Stimulated activated CD4-positive, alpha-beta T cell treated with anti-CD3 and anti-CD28 coated beads, Interleukin-1b, Interleukin-23, amount 100 ng/mL, for 48 hours (primary cell): ENCODE results near the gene LIN7A.

Experiments used
- DNase-seq: peaks from one replicate; pipeline ENCODE4 v3.0.0-alpha.2; 2020

The LIN7A gene

GRCh38 chr12:80857311-80857710 is 80.4 kb downstream of the LIN7A start:
- no peak for DNase-seq

GRCh38 chr12:80849337-80849736 is 88.4 kb downstream of the LIN7A start:
- no peak for DNase-seq

- no peak for DNase-seq
These were observed 88.9 kb downstream of the LIN7A start for GRCh38 chr12:80848858-80849257.

GRCh38 chr12:80847575-80847974 is 90.2 kb downstream of the LIN7A start:
- DNase-seq, result no peak

GRCh38 chr12:80846952-80847351 is 90.8 kb downstream of the LIN7A start:
- no peak for DNase-seq

GRCh38 chr12:80845639-80846038 is 92.1 kb downstream of the LIN7A start:
- no peak for DNase-seq

- no peak for DNase-seq
These were observed 93.8 kb downstream of the LIN7A start for GRCh38 chr12:80843969-80844368.

GRCh38 chr12:80838708-80839107 is 99.0 kb downstream of the LIN7A start:
- DNase-seq, result no peak

GRCh38 chr12:80838024-80838658 is 99.6 kb downstream of the LIN7A start:
- no peak for DNase-seq

- no peak for DNase-seq
These were observed 100.3 kb downstream of the LIN7A start for GRCh38 chr12:80837342-80837978.

GRCh38 chr12:80834724-80835123 is 103.0 kb downstream of the LIN7A start:
- no peak for DNase-seq

GRCh38 chr12:80830533-80831088 is 107.1 kb downstream of the LIN7A start:
- DNase-seq, result no peak

GRCh38 chr12:80829767-80830166 is 108.0 kb downstream of the LIN7A start:
- no peak for DNase-seq

- DNase-seq, result no peak
These were observed 112.2 kb downstream of the LIN7A start for GRCh38 chr12:80825506-80825905.

GRCh38 chr12:80823393-80823792 is 114.3 kb downstream of the LIN7A start:
- DNase-seq, result no peak

- DNase-seq, result no peak
These were observed 116.2 kb downstream of the LIN7A start for GRCh38 chr12:80821513-80822000.

- no peak for DNase-seq
These were observed 118.9 kb downstream of the LIN7A start for GRCh38 chr12:80818878-80819277.

- DNase-seq, result no peak
These were observed 122.4 kb downstream of the LIN7A start for GRCh38 chr12:80815351-80815750.

GRCh38 chr12:80814453-80814852 is 123.3 kb downstream of the LIN7A start:
- DNase-seq, result no peak

GRCh38 chr12:80813820-80814219 is 123.9 kb downstream of the LIN7A start:
- DNase-seq, result no peak

- DNase-seq, result no peak
These were observed 125.6 kb downstream of the LIN7A start for GRCh38 chr12:80811957-80812708.

GRCh38 chr12:80810874-80811273 is 126.9 kb downstream of the LIN7A start:
- DNase-seq, result no peak

- DNase-seq, result no peak
These were observed 130.0 kb downstream of the LIN7A start for GRCh38 chr12:80807640-80808288.
